ENCODE data around the gene PDZD8. TPM values are rescaled to one million over a fixed set of nuclear protein-coding genes. Genes with fewer than 3 reads are reported as not detected.

The PDZD8 gene
- total and polyA plus RNA-seq, 2 experiments from 2014 or later = 14.4 to 20.1 TPM

- no peak for TF ChIP-seq EZH2phosphoT487 (IDR thresholded peaks at IDR 0.05; ENCODE audit: insufficient read depth, low read depth)
- TF ChIP-seq EZH2 (IDR thresholded peaks at IDR 0.05; ENCODE audit: insufficient read depth, poor library complexity, severe bottlenecking) = no peak
- Histone ChIP-seq H3K27me3 (replicated peaks; ENCODE audit: insufficient read depth) (no peaks in the 10 kb centered on the region), H3K79me2 (ENCODE audit: insufficient read depth) (peaks cover 100% of the 10 kb centered on the region), H3K36me3 (ENCODE audit: low read depth) (no peaks in the 10 kb centered on the region), H3F3A (ENCODE audit: insufficient read depth) (peaks cover 35% of the 10 kb centered on the region), H3K27ac (no peak overlapping the region), H3K9ac (no peak overlapping the region), H3K4me3 (no peak overlapping the region), H4K20me1 (ENCODE audit: insufficient read depth) (peaks cover 18% of the 10 kb centered on the region; the same call in 1 of the 2 replicates), H3K4me1 (ENCODE audit: insufficient read depth) (peaks cover 57% of the 10 kb centered on the region), H3K4me2 (ENCODE audit: unreplicated experiment) (peak overlapping the region; percentile 49), H3K9me3 (ENCODE audit: low read depth) (no peaks in the 10 kb centered on the region), H3K9me2 (ENCODE audit: insufficient read depth) (no peaks in the 10 kb centered on the region), H2AFZ (no peak overlapping the region)
- in situ Hi-C loops (cut with MboI) = no loop called here
- WGBS, 2 experiments (ENCODE audit: low coverage in 1 of 2, low lambda C conversion rate in 2 of 2, missing lambda C conversion rate in 2 of 2) = 67 to 74% methylated on average over 6 of the region's 6 CpGs
- DNase-seq = no peak
These were observed 10.9 kb downstream of the PDZD8 start for GRCh38 chr10:117364110-117364960.

DNA sequence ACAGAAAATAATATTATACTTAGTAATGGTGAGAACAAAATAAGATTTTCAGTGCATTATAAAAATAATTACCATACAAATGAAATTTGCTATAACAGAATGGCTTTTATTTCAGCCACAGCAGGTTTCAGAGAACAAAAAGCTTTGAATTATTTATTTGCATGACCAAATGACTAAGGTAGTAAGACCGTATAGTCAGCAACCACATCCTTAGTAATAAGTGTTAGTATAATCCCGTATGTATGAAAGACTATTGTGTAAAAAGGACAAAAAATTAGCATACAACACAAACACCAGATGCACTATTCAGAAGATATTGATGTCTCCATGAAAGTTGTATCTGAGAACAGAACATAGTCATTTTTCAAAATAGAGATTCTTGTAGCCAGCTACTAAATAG, 12.2 kb downstream of the PDZD8 start:
- Histone ChIP-seq H3K9ac (no peak overlapping the region), H3K27me3 (replicated peaks; ENCODE audit: insufficient read depth) (no peaks in the 10 kb centered on the region), H2AFZ (no peak overlapping the region), H3K36me3 (ENCODE audit: low read depth) (no peaks in the 10 kb centered on the region), H3K9me3 (ENCODE audit: low read depth) (no peaks in the 10 kb centered on the region), H3K79me2 (ENCODE audit: insufficient read depth) (peaks cover 100% of the 10 kb centered on the region), H3K27ac (peak overlapping the region; percentile 25; the same call in 1 of the 2 replicates), H3K9me2 (ENCODE audit: insufficient read depth) (no peaks in the 10 kb centered on the region), H3K4me3 (peak overlapping the region; percentile 11; the same call in 1 of the 2 replicates), H3K4me1 (ENCODE audit: insufficient read depth) (peaks cover 57% of the 10 kb centered on the region), H3K4me2 (ENCODE audit: unreplicated experiment) (peak overlapping the region; percentile 49), H4K20me1 (ENCODE audit: insufficient read depth) (peaks cover 17% of the 10 kb centered on the region; the same call in 1 of the 2 replicates), H3F3A (ENCODE audit: insufficient read depth) (peaks cover 33% of the 10 kb centered on the region)
- 1 to 2% methylated on average over 2 of the region's 2 CpGs for WGBS, 2 experiments (ENCODE audit: low coverage in 1 of 2, low lambda C conversion rate in 2 of 2, missing lambda C conversion rate in 2 of 2)
- DNase-seq = peak; percentile 81
- in situ Hi-C loops (cut with MboI) = no loop called here
- TF ChIP-seq EZH2phosphoT487 (IDR thresholded peaks at IDR 0.05; ENCODE audit: insufficient read depth, low read depth) (no peak), EZH2 (IDR thresholded peaks at IDR 0.05; ENCODE audit: insufficient read depth, poor library complexity, severe bottlenecking) (no peak)

- no peaks in the 10 kb centered on the region for H3K27me3 ChIP-seq (replicated peaks; ENCODE audit: insufficient read depth)
- in situ Hi-C loops (cut with MboI) = no loop called here
- peaks cover 17% of the 10 kb centered on the region; the same call in 1 of the 2 replicates for H4K20me1 ChIP-seq (ENCODE audit: insufficient read depth)
- no peak overlapping the region for H2AFZ ChIP-seq
- peaks cover 57% of the 10 kb centered on the region for H3K4me1 ChIP-seq (ENCODE audit: insufficient read depth)
- peaks cover 98% of the 10 kb centered on the region for H3K79me2 ChIP-seq (ENCODE audit: insufficient read depth)
- no peak overlapping the region for H3K9ac ChIP-seq
- TF ChIP-seq EZH2phosphoT487 (IDR thresholded peaks at IDR 0.05; ENCODE audit: insufficient read depth, low read depth) = no peak
- TF ChIP-seq EZH2 (IDR thresholded peaks at IDR 0.05; ENCODE audit: insufficient read depth, poor library complexity, severe bottlenecking) = no peak
- H3K4me3 ChIP-seq = no peak overlapping the region
- peak overlapping the region; percentile 49 for H3K4me2 ChIP-seq (ENCODE audit: unreplicated experiment)
- peaks cover 33% of the 10 kb centered on the region for H3F3A ChIP-seq (ENCODE audit: insufficient read depth)
- no peaks in the 10 kb centered on the region for H3K9me3 ChIP-seq (ENCODE audit: low read depth)
- H3K9me2 ChIP-seq (ENCODE audit: insufficient read depth) = no peaks in the 10 kb centered on the region
- no peaks in the 10 kb centered on the region for H3K36me3 ChIP-seq (ENCODE audit: low read depth)
- peak; percentile 44 for DNase-seq
- H3K27ac ChIP-seq = no peak overlapping the region
These were observed 12.9 kb downstream of the PDZD8 start for GRCh38 chr10:117362313-117362712.

- H4K20me1 ChIP-seq (ENCODE audit: insufficient read depth) = peaks cover 28% of the 10 kb centered on the region
- TF ChIP-seq EZH2phosphoT487 (IDR thresholded peaks at IDR 0.05; ENCODE audit: insufficient read depth, low read depth) = no peak
- H3K9ac ChIP-seq = no peak overlapping the region
- no peaks in the 10 kb centered on the region for H3K36me3 ChIP-seq (ENCODE audit: low read depth)
- no peaks in the 10 kb centered on the region for H3K27me3 ChIP-seq (replicated peaks; ENCODE audit: insufficient read depth)
- no peak overlapping the region for H3K4me3 ChIP-seq
- H3K9me3 ChIP-seq (ENCODE audit: low read depth) = no peaks in the 10 kb centered on the region
- H3K4me1 ChIP-seq (ENCODE audit: insufficient read depth) = peaks cover 57% of the 10 kb centered on the region
- in situ Hi-C loops (cut with MboI) = no loop called here
- H2AFZ ChIP-seq = no peak overlapping the region
- no peaks in the 10 kb centered on the region for H3K9me2 ChIP-seq (ENCODE audit: insufficient read depth)
- peak; percentile 60 for DNase-seq
- H3F3A ChIP-seq (ENCODE audit: insufficient read depth) = peaks cover 33% of the 10 kb centered on the region
- no peak overlapping the region for H3K27ac ChIP-seq
- 7 to 13% methylated on average over 3 of the region's 3 CpGs for WGBS, 2 experiments (ENCODE audit: low coverage in 1 of 2, low lambda C conversion rate in 2 of 2, missing lambda C conversion rate in 2 of 2)
- peaks cover 98% of the 10 kb centered on the region for H3K79me2 ChIP-seq (ENCODE audit: insufficient read depth)
- H3K4me2 ChIP-seq (ENCODE audit: unreplicated experiment) = peak overlapping the region; percentile 49
These were observed 14.1 kb downstream of the PDZD8 start for GRCh38 chr10:117360994-117361667.

All from GM23248 (cell line).